ENCODE data around the gene GSK3B.
"Not testable (repeated sequence)": the region's sequence is repeated elsewhere in the genome, so short reads cannot be mapped to it uniquely, and the experiment has no call there.

The GSK3B gene

GRCh38 chr3:120053647-120054046 lies 40.6 kb downstream of the GSK3B start:
- DNase-seq (ENCODE audit: low read depth in 3 of 3) = not testable (repeated sequence)

DNA sequence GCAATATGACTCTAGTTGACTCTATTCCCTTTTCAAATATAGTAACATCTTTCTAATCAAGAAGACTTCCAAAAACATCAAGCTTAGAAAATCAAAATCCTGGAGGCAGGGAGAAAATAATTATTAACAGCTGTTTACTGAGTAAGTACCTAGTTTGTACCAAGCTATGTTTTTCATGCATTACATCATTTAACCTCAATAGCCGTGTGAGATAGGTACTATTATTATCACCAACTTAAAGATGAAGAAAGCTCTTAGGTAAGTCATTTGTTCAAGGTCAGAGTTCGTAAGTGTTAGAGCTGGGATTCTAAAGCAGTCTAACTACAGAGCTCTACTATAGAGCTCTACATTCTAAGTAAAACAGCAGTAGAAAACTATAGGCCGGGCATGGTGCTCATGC lies 41.6 kb downstream of the GSK3B start:
- DNase-seq (ENCODE audit: low read depth in 3 of 3) = no peak

- DNase-seq (ENCODE audit: low read depth in 3 of 3) = no peak
Measured at GRCh38 chr3:120052225-120052624, 42.0 kb downstream of the GSK3B start.

DNA sequence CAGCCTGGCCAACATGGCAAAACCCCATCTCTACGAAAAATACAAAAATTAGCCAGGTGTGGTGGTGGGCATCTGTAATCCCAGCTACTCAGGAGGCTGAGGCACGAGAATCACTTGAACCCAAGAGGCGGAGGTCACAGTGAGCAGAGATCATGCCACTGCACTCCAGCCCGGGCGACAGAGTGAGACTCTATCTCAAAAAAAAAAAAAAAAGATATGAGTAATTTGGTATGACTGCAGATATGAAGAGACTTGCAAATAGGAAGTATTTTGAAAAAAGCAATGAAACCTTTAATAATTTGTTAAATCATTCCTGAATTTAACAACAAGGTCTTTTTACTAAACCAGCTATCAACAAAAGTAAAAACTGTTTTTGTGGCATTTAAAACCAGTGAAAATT lies 42.7 kb downstream of the GSK3B start:
- not testable (repeated sequence) for DNase-seq (ENCODE audit: low read depth in 3 of 3)

- DNase-seq (ENCODE audit: low read depth in 3 of 3) = no peak
Measured at GRCh38 chr3:120049881-120050539, 44.2 kb downstream of the GSK3B start.

DNA sequence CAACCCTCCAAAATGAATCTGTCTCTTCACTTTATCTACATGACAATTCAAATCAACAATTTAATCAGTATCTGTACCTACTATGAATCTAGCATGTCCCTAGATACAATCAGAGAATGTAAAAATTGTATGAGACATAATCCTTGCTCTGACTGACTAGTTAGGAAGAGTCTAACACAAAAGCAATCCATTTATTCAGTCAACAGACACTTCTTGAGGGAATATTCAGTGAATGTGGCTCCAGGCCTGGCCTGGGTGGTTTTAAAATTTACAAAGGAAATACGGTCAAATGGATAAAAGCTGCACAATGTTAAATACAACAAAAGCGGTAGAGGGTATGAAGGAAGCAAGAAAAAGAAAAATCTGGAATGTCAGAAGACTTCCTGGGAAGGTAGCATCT lies 45.2 kb downstream of the GSK3B start:
- DNase-seq (ENCODE audit: low read depth in 3 of 3) = no peak

- DNase-seq (ENCODE audit: low read depth in 3 of 3) = no peak
Measured at GRCh38 chr3:120048355-120049041, 45.7 kb downstream of the GSK3B start.

DNA sequence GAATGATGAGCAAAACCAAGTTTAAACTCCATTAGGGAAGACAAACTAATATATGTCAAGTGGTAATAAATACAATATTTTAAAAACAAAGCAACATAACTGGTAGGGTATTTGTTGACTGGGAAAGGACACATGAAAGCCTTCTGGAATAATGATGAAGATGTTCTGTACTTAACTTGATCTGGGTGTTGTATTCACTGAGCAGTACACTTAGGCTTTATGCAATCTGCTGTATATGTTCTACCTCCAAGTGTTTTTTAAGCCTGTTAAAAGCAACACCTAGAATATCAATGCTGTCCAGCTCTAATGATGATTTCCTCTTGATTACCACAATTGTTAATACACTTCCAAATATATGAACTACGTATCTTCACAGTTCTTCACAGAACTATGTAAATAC lies 46.6 kb downstream of the GSK3B start:
- no peak for DNase-seq (ENCODE audit: low read depth in 3 of 3)

- no peak for DNase-seq (ENCODE audit: low read depth in 3 of 3)
Measured at GRCh38 chr3:120040813-120041377, 53.4 kb downstream of the GSK3B start.

GRCh38 chr3:120039642-120040610 lies 54.3 kb downstream of the GSK3B start:
- no peak for DNase-seq (ENCODE audit: low read depth in 3 of 3)

DNA sequence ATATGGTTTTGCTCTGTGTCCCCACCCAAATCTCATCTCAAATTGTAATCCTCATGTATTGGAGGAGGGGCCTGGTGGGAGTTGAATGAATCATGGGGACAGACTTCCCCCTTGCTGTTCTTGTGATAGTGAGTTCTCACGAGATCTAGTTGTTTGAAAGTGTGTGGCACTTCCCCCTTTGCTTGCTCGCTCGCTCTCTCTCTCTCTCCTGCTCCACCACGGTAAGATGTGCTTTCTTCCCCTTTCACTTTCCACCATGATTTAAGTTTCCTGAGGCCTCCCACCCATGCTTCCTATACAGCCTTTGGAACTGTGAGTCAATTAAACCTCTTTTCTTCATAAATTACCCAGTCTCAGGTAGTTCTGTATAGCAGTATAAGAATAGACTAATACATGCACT lies 60.7 kb downstream of the GSK3B start:
- DNase-seq (ENCODE audit: low read depth in 3 of 3) = no peak

DNA sequence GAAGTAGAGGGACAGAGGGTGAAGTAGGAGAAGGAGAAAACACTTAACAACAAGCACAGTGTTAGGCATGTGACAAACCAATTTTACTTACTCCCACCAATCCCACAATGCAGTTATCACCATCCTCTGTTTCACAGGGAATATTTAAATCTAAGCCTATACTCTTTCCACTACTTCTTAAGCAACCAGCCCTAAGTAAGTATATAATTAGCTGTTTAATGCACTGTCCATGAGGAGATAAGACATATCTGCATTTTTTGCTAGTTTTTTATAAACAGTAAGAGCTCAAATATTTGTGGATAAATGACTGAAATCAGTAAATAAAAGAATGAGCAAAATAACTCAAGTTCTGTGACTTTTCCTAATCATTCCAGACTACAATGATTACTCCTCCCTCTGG lies 62.7 kb downstream of the GSK3B start:
- no peak for DNase-seq (ENCODE audit: low read depth in 3 of 3)

GRCh38 chr3:120029749-120030148 lies 64.5 kb downstream of the GSK3B start:
- no peak for DNase-seq (ENCODE audit: low read depth in 3 of 3)

DNA sequence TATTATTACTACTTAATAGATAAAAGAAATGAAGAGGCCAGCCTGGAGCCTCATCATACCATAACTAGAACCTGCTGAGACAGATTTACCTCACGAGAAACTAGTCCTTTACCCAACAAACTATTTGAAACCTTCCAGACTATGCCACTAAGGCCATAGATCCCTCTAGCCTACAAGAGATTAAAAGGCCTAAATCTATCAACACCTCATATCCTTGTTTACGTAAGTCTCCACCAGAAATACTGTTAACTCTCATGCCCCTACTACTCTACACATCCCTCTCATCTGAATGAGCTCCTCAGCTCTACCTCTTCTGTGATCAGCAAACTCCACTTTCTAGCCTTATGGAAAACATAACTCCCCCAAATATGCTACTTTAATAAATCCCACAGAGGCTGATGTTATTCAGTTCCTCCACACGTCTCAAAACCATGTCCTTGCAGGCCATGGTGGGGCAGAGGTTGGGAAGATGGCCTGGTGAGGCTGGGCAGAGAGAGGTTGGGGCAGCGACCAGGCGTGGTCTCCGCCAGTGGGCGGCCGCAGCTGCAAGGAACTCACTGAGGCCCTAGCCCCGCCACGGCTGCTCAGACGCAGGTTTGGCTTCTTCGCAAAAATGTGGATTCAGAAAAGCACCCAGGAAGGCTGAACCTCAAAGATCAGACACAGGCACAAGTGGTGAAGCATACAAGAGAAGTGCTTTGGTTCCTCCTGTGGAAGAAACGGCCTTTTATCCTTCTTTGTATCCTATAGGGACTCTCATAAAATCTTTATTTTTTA lies 65.8 kb downstream of the GSK3B start:
- DNase-seq (ENCODE audit: low read depth in 3 of 3) = no peak

DNA sequence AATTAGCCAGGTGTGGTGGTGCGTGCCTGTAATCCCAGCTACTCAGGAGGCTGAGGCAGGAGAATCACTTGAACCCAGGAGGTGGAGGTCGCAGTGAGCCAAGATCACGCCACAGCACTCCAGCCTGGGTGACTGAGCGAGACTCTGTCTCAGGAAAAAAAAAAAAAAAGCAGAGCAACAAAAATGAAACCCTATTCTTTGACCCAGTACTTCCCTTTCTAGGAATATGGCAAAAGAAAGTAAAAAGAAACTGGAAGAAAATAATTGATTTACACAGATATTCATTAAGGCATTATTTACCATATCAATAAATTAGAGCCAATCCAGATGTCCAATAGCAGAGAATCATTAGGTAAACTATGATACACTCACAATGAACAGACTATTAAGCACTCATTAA lies 67.0 kb downstream of the GSK3B start:
- no peak for DNase-seq (ENCODE audit: low read depth in 3 of 3)

GRCh38 chr3:120025520-120025919 lies 68.7 kb downstream of the GSK3B start:
- no peak for DNase-seq (ENCODE audit: low read depth in 3 of 3)

- no peak for DNase-seq (ENCODE audit: low read depth in 3 of 3)
Measured at GRCh38 chr3:120024103-120024502, 70.1 kb downstream of the GSK3B start.

GRCh38 chr3:120022729-120023128 lies 71.5 kb downstream of the GSK3B start:
- no peak for DNase-seq (ENCODE audit: low read depth in 3 of 3)

- no peak for DNase-seq (ENCODE audit: low read depth in 3 of 3)
Measured at GRCh38 chr3:120021523-120021922, 72.7 kb downstream of the GSK3B start.

DNA sequence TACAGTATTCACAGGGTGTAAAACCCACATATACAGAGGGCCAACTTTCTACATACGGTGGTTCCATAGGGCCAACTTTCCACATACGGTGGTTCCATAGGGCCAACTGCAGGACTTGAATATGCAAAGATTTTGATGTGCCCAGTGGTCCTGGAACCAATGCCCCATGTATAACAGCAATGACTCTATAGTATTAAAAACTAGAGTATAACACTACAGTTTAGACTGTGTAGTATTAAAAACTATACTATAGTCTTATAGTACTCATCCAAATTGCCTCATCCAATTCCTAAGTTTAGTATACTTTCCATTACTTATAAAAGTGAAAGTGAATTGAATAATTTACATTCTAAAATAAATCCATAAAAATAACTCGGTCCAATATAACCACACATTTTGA lies 75.9 kb downstream of the GSK3B start:
- DNase-seq (ENCODE audit: low read depth in 3 of 3) = no peak

- no peak for DNase-seq (ENCODE audit: low read depth in 3 of 3)
Measured at GRCh38 chr3:120017692-120018091, 76.6 kb downstream of the GSK3B start.

All from stimulated activated CD4-positive, alpha-beta T cell treated with anti-CD3 and anti-CD28 coated beads, TNF-alpha, amount 100 ng/mL, for 48 hours (primary cell).